Esophagus squamous epithelium (tissue), 4 donors: ENCODE results near the gene DGCR6L.

ENCODE experiments used
- POLR2A ChIP-seq, 4 donors: fragments of 450-650 bp; IDR thresholded peaks; one replicate each; pipeline ENCODE4 v1.6.1; 2017; ENCODE audit warnings: antibody characterized with exemption in 4 of 4, mild to moderate bottlenecking in 4 of 4, moderate library complexity in 3 of 4
- TF ChIP-seq, protein P1 (sequence below), 6 experiments: fragments of 450-650 bp in 4 of 6; fragments of 200-600 bp in 2 of 6; sonication (generic) in 2 of 6; IDR thresholded peaks; one replicate each; pipeline ENCODE4 v1.5.1; 2016 to 2019; ENCODE audit warnings: antibody characterized with exemption in 6 of 6, mild to moderate bottlenecking in 4 of 6, moderate library complexity in 4 of 6

DNA sequence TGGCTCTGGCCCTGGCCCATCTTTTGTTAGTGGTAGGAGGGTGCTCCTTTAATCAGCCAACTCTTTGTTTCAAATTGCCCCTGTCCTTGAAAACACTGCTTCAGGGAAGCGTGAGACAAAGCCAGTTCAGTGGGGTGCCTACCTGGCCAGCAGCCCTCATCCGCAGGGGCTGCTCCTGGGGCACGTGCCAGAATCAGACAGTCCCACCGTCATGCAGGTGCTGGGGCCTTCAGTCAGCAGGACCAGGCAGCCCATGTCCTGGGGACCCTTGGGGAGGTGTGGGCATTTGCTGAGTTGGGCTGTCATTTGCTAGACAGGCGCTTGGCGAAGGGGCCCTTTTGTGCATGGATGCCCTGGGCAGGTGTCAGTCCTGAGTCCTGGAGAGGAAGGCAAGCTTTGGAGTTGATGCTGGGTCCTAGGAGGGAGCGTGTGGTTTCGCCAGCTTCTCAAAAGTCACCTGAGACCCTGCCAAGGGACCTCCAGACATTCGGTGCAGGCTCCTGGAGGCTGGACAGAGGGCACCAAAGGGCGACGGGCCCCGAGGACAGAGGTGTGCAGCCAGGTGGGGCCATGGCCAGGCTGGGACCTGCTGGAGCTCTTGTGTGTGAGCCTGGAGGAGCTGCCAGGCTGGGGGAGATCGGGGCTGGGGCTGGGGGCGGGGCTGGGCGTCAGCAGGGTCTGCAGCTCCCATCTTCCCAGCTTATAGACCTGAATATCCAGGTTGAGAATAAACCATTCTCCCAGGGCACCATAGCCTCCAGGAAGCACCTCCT, 36.8 kb downstream of the DGCR6L start:
- TF ChIP-seq, protein P1, sequence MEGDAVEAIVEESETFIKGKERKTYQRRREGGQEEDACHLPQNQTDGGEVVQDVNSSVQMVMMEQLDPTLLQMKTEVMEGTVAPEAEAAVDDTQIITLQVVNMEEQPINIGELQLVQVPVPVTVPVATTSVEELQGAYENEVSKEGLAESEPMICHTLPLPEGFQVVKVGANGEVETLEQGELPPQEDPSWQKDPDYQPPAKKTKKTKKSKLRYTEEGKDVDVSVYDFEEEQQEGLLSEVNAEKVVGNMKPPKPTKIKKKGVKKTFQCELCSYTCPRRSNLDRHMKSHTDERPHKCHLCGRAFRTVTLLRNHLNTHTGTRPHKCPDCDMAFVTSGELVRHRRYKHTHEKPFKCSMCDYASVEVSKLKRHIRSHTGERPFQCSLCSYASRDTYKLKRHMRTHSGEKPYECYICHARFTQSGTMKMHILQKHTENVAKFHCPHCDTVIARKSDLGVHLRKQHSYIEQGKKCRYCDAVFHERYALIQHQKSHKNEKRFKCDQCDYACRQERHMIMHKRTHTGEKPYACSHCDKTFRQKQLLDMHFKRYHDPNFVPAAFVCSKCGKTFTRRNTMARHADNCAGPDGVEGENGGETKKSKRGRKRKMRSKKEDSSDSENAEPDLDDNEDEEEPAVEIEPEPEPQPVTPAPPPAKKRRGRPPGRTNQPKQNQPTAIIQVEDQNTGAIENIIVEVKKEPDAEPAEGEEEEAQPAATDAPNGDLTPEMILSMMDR (IDR thresholded peaks at IDR 0.05) = no peak
- TF ChIP-seq POLR2A (IDR thresholded peaks at IDR 0.05) = no peak
